K562 (cell line): ENCODE data around the gene BBLN. TPM values are rescaled to one million over a fixed set of nuclear protein-coding genes. Genes with fewer than 3 reads are reported as not detected.

Source experiments
- AFF1 ChIP-seq, 2 experiments: fragments of 450-650 bp; IDR thresholded peaks; 2 replicates each; pipeline ENCODE4 v1.6.1; 2018; ENCODE audit warnings: mild to moderate bottlenecking in 2 of 2, low read depth in 1 of 2; ENCODE audit not compliant: partially characterized antibody in 2 of 2
- ATF3 ChIP-seq, 2 experiments: fragments of 450-650 bp in 1 of 2; sonication (generic) in 1 of 2; formaldehyde crosslinking in 1 of 2; IDR thresholded peaks in 1 of 2; conservative IDR thresholded peaks in 1 of 2; 2 replicates each; pipeline versions ENCODE4 v1.6.1 to v1.8.1; 2016 to 2023; ENCODE audit warnings: mild to moderate bottlenecking in 2 of 2, moderate library complexity in 2 of 2, inconsistent platforms in 1 of 2, missing genetic modification reagents in 1 of 2
- CBX3 ChIP-seq, 2 experiments: IDR thresholded peaks; 1 replicate in 1 of 2; 2 replicates in 1 of 2; pipeline ENCODE4 v1.6.1; 2012; ENCODE audit warnings: inconsistent platforms in 2 of 2, low read length in 2 of 2, borderline replicate concordance in 1 of 2, control low read depth in 1 of 2
- ERF ChIP-seq: fragments of 450-650 bp; formaldehyde crosslinking; IDR thresholded peaks from 2 replicates; pipeline ENCODE4 v1.4.0; 2020; ENCODE audit warnings: mild to moderate bottlenecking, mixed read lengths
- HCFC1 ChIP-seq: IDR thresholded peaks from 2 replicates; pipeline ENCODE4 v1.6.1; 2012; ENCODE audit warnings: low read depth, low read length, improper control_type of control experiment
- JUND ChIP-seq, 2 experiments: IDR thresholded peaks; 2 replicates in 1 of 2; 3 replicates in 1 of 2; pipeline ENCODE4 v1.6.1; 2011; ENCODE audit warnings: borderline replicate concordance in 2 of 2, low read depth in 2 of 2, low read length in 2 of 2, improper control_type of control experiment in 1 of 2, missing biosample characterization in 1 of 2, missing genetic modification characterization in 1 of 2, missing genetic modification reagents in 1 of 2
- NFRKB ChIP-seq: fragments of 450-650 bp; IDR thresholded peaks from 2 replicates; pipeline ENCODE4 v1.6.1; 2016; ENCODE audit warnings: low read depth
- RBM17 ChIP-seq: fragments of 200-400 bp; formaldehyde crosslinking; IDR thresholded peaks from 2 replicates; pipeline ENCODE4 v1.6.1; 2017; ENCODE audit warnings: low read depth, mild to moderate bottlenecking, low read length, borderline replicate concordance
- SLC30A9 ChIP-seq: fragments of 250-450 bp; sonication (Bioruptor Pico); IDR thresholded peaks from 2 replicates; pipeline ENCODE4 v1.8.0; 2022; ENCODE audit warnings: mild to moderate bottlenecking, moderate library complexity
- TSHZ1 ChIP-seq: fragments of 250-450 bp; sonication (Bioruptor Pico); IDR thresholded peaks from 2 replicates; pipeline ENCODE4 v1.4.0; 2020; ENCODE audit warnings: mild to moderate bottlenecking, moderate library complexity
- ZNF184 ChIP-seq: sonication (generic); formaldehyde crosslinking; IDR thresholded peaks from 2 replicates; pipeline ENCODE4 v1.5.0; 2020; ENCODE audit warnings: missing genetic modification reagents
- ZNF445 ChIP-seq: fragments of 250-450 bp; sonication (Bioruptor Pico); IDR thresholded peaks from 2 replicates; pipeline ENCODE4 v1.4.0; 2020; ENCODE audit warnings: low read depth, mild to moderate bottlenecking, moderate library complexity
- polyA plus RNA-seq, 8 experiments: library from polyadenylated mRNA; depleted of rRNA in 4 of 8; stranded (reverse) in 5 of 8; unstranded in 3 of 8; fragments of >200 nt; fragmentation: Nextera tagmentation in 2 of 8; fragmentation: Illumina TruSeq in 1 of 8; extraction: Ambion mirVana in 2 of 8; extraction: Trizol in 1 of 8; gene quantifications; 2 replicates each; pipeline versions ENCODE4 v1.2.1 to v1.2.3, GENCODE V29; 2011 to 2014; ENCODE audit warnings: inconsistent platforms in 1 of 8, missing spikeins in 1 of 8
- total RNA-seq, 7 experiments: library from RNA; depleted of rRNA in 6 of 7; stranded (reverse); fragments of >200 nt in 6 of 7; fragmentation: Illumina TruSeq in 2 of 7; extraction: Trizol in 2 of 7; gene quantifications; 2 replicates each; pipeline versions ENCODE4 v1.2.1 to v1.2.3, GENCODE V29; 2011 to 2021; ENCODE audit warnings: low replicate concordance in 1 of 7
- TF ChIP-seq, protein P1 (sequence below): fragments of 450-650 bp; IDR thresholded peaks from 2 replicates; pipeline ENCODE4 v1.6.1; 2016; ENCODE audit warnings: borderline replicate concordance

Gene BBLN
- total and polyA plus RNA-seq, 9 of the 15 experiments (the other 6 are each of a cell fraction or from before 2014, with no cell fraction given): 4.2 to 331 (median 87.1) TPM

- TF ChIP-seq RBM17 (no peak), ATF3 (IDR thresholded peaks at IDR 0.05) (no peak), ATF3 (CRISPR knock-in tag; conservative IDR thresholded peaks at IDR 0.05) (peak; percentile 69; the same call in 1 of the 2 replicates), CBX3 (IDR thresholded peaks at IDR 0.05; ENCODE audit: borderline replicate concordance in 1 of 2, low read length in 2 of 2) (no peak; a peak in 1 of 3 replicates), AFF1 (IDR thresholded peaks at IDR 0.05; ENCODE audit: low read depth in 1 of 2, partially characterized antibody in 2 of 2) (no peak), HCFC1 (peak; percentile 22), ZNF184 (CRISPR knock-in tag) (no peak), TSHZ1 (CRISPR knock-in tag) (no peak), ERF (CRISPR knock-in tag) (peak; percentile 88), SLC30A9 (no peak), JUND (IDR thresholded peaks at IDR 0.05; ENCODE audit: borderline replicate concordance, low read depth, low read length) (peak; percentile 76), JUND (tag; IDR thresholded peaks at IDR 0.05; ENCODE audit: borderline replicate concordance, low read depth, low read length) (peak; percentile 53; the same call in 1 of the 3 replicates), NFRKB (peak; percentile 50; the same call in 1 of the 2 replicates), ZNF445 (CRISPR knock-in tag) (peak; percentile 20; the same call in 1 of the 2 replicates)
- TF ChIP-seq, protein P1, sequence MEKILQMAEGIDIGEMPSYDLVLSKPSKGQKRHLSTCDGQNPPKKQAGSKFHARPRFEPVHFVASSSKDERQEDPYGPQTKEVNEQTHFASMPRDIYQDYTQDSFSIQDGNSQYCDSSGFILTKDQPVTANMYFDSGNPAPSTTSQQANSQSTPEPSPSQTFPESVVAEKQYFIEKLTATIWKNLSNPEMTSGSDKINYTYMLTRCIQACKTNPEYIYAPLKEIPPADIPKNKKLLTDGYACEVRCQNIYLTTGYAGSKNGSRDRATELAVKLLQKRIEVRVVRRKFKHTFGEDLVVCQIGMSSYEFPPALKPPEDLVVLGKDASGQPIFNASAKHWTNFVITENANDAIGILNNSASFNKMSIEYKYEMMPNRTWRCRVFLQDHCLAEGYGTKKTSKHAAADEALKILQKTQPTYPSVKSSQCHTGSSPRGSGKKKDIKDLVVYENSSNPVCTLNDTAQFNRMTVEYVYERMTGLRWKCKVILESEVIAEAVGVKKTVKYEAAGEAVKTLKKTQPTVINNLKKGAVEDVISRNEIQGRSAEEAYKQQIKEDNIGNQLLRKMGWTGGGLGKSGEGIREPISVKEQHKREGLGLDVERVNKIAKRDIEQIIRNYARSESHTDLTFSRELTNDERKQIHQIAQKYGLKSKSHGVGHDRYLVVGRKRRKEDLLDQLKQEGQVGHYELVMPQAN: no peak
Observed at GRCh38 chr9:128203707-128204551, 43.9 kb downstream of the BBLN start (continued).
